ENCODE measurements around the gene ATXN2.

The ATXN2 gene

DNA sequence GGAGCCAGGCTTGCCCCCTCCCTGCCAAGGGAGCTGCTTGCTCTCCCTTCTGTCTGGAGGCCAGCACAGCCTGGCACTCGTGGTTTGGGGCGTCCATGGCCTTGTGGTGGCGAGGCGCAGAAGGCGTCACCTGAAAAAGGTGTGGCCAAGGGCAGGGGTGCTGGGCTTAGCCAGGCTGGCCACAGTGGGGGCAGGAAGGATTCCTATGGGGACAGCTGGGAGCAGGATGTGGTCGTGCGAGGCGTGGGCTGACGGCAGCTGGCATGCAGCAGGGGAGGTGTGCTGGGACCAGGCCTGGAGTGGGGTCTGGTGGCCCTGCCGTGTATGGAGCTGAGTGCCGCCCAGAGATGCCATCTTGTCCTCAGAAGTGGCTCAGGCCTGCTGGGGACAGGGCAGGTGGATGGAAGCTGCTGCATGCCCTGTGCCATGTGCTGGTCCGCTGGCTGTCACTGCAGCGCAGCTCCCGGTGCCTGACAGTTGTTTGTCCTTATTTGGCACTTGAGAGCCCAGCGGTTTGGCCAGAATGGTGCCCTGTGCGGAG lies 163.4 kb downstream of the ATXN2 start:
- DNase-seq, result no peak

GRCh38 chr12:111434680-111435338 lies 164.3 kb downstream of the ATXN2 start:
- no peak for DNase-seq

DNA sequence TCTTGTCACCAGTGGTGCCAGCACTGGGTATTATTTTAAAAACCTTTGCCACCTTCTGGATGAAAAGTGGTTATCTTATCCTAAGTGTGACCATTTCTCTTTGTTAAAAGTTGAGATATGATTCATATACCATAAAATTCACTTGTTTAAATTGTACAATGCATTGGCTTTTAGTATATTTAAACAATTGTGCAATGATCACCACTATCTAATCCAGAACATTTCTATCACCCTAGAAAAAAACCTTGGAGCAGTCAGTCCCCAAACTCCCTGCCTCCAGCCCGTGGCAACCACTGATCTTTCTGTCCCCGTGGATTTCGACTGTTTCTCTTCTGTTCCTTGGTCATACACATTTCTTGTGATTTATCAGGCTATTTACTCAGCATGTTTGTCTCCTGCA lies 165.1 kb downstream of the ATXN2 start:
- no peak for DNase-seq

- DNase-seq, result no peak
These were observed 167.3 kb downstream of the ATXN2 start for GRCh38 chr12:111431772-111432171.

- DNase-seq, result no peak
These were observed 168.4 kb downstream of the ATXN2 start for GRCh38 chr12:111430433-111431353.

DNA sequence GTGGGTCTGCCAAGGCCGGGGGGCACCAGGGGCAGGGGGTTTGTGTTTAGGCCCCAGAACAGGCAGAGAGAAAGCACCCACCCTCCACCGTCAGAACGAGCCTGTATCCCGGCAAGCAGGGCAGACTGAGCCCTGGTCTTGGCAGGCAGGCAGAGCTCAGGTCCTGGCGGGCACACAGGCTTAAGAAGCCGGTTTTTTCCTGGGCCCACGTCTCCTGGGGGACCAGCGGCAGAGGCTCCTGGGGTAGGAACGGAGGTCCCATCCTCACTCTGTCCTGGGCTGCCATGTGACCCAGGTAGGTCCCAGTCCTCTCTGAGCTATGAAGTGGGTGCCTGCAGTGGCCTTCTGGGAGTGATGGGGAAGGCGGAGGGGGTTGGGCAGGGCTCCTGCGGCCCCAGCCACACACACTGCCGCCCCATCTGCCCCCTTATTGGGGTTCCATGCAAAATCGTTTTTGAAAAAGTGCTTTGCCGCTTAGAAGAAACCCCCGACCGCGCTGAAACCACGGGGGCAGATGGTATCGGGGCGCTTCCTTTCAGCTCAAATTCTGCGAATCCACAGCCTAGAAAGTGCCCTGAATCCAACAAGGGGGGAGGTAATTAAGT lies 169.2 kb downstream of the ATXN2 start:
- DNase-seq, result no peak

GRCh38 chr12:111428728-111429175 lies 170.4 kb downstream of the ATXN2 start:
- no peak for DNase-seq

GRCh38 chr12:111428081-111428727 lies 170.9 kb downstream of the ATXN2 start:
- DNase-seq, result no peak

GRCh38 chr12:111427417-111428074 lies 171.6 kb downstream of the ATXN2 start:
- DNase-seq, result no peak

GRCh38 chr12:111426344-111427185 lies 172.6 kb downstream of the ATXN2 start:
- no peak for DNase-seq

DNA sequence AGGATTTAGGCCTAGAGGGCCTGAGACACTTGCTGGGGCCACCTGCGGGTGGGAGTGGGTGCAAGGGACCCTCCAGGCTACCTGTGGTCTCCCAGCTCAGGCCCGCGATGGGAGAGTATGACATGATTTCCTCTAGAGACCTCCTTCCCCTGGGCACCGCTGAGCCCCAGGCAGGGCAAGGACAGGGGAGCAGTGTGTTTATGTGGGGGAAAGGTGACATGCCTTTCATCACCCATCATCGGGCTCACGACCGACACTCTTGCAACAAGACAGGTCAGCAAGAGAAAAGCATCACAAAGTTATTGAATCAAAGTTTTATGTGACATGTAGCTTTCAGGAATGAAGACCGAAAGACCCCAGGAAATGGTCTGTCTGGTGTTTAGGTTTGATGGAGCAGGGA lies 173.5 kb downstream of the ATXN2 start:
- no peak for DNase-seq

DNA sequence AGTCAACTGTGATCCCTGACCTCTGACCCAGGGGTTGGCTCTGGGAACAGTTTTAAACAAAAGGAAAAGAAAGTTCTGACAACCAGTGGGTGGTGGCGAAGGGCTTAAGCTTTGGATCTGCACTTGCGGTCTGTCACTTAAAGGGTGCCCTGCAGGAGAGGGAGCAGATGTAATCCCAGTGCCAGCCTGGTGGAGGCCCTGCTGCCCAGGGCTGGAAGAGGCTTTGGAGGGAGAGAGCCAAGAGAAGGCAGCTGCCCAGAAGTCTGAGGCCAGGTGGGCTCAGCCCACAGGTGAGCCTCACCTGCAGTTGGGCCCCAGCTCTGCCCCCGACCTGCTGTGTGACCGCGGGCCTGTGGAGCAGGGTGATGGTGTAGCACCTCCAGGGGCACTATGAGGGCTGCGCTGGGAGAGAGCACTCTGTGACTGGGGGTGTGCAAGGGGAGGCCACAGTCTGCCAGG lies 174.3 kb downstream of the ATXN2 start:
- no peak for DNase-seq

- no peak for DNase-seq
These were observed 174.8 kb downstream of the ATXN2 start for GRCh38 chr12:111424189-111424792.

DNA sequence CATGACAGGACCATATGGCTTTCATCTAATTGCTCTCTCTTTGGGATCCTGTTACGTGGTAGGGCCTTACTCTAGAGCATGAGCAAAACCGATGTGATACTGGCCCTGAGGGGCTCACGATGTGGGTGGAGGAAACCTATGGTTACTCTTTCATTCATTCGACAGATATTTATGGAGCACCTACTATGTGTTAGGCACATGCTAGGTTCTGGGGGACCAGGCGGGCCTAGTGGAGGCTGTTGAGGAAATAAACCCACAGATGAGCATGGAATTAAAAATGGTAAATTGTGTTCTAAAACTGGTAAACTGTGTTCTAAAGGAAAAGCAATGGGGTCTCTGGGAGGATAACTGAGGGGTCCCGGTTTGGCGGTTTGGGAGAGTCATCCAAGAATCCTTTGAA lies 178.6 kb downstream of the ATXN2 start:
- DNase-seq, result no peak

- DNase-seq, result no peak
These were observed 179.3 kb downstream of the ATXN2 start for GRCh38 chr12:111419784-111420183.

GRCh38 chr12:111418594-111418880 lies 180.6 kb downstream of the ATXN2 start:
- DNase-seq, result no peak

- no peak for DNase-seq
These were observed 181.1 kb downstream of the ATXN2 start for GRCh38 chr12:111417784-111418593.

GRCh38 chr12:111417290-111417689 lies 181.8 kb downstream of the ATXN2 start:
- no peak for DNase-seq

- DNase-seq, result no peak
These were observed 184.3 kb downstream of the ATXN2 start for GRCh38 chr12:111414711-111415252.

Measured in cerebellar nuclear complex (tissue), 1 donor.